Mucosa of descending colon (tissue), 3 donors: ENCODE data around the gene GTSF1L. TPM values are rescaled to one million over a fixed set of nuclear protein-coding genes. Genes with fewer than 3 reads are reported as not detected.

Source experiments
- ATAC-seq: fragments of 200-7000 bp; cut with Tn5 transposase; one replicate; pipeline ENCODE4 v1.9.1; 2020; ENCODE audit warnings: mild to moderate bottlenecking, moderate library complexity
- DNase-seq, 3 donors: peaks; one replicate each; pipeline ENCODE4 v3.0.0-alpha.2; 2020
- H3K36me3 ChIP-seq: fragments of 200-600 bp; one replicate; pipeline ENCODE4 v1.8.0; 2021; ENCODE audit warnings: low read depth, mild to moderate bottlenecking
- H3K4me1 ChIP-seq: fragments of 200-600 bp; one replicate; pipeline ENCODE4 v1.8.0; 2021; ENCODE audit warnings: low read depth, mild to moderate bottlenecking
- H3K4me3 ChIP-seq: fragments of 200-600 bp; one replicate; pipeline ENCODE4 v1.8.0; 2021; ENCODE audit warnings: mild to moderate bottlenecking
- H3K9me3 ChIP-seq: fragments of 200-600 bp; one replicate; pipeline ENCODE4 v1.8.0; 2021; ENCODE audit warnings: mild to moderate bottlenecking
- intact Hi-C, 2 donors: fragments of 100-400 bp; cut with DNase I in 1 of 2; cut with micrococcal nuclease in 1 of 2; formaldehyde crosslinking; loops; one replicate each; pipeline versions ENCODE4 v1.11.0 to v1.11.1; 2022; cut with DNase I, micrococcal nuclease
- total RNA-seq, 3 donors: library from RNA; stranded (reverse); fragmentation: NEBNext Ultra II Directional in 2 of 3; extraction: Animal tissue kit (Norgen Biotek cat#: 25700) in 2 of 3; gene quantifications; one replicate each; pipeline versions ENCODE4 v1.2.1 to v1.2.4, GENCODE V29; 2021 to 2023
- TF ChIP-seq, protein P1 (sequence below): fragments of 200-600 bp; IDR thresholded peaks from one replicate; pipeline ENCODE4 v1.8.0; 2022; ENCODE audit warnings: antibody characterized with exemption, mild to moderate bottlenecking
- donor health status: DM: no; HTN: no; CAD: no; lungs with moderate emphysema.
- donor health status: DM: no; HTN: no; CAD: no.
- donor health status: DM: no; HTN: yes; CAD: no.

GTSF1L gene
- total RNA-seq, 3 donors from 2014 or later, result not detected

GRCh38 chr20:43689165-43689564, 37.6 kb downstream of the GTSF1L start:
- intact Hi-C loops, result no loop called here
- Histone ChIP-seq H3K36me3 (no peaks in the 10 kb centered on the region), H3K4me3 (no peak overlapping the region), H3K9me3 (no peaks in the 10 kb centered on the region), H3K4me1 (no peaks in the 10 kb centered on the region)
- TF ChIP-seq, protein P1, sequence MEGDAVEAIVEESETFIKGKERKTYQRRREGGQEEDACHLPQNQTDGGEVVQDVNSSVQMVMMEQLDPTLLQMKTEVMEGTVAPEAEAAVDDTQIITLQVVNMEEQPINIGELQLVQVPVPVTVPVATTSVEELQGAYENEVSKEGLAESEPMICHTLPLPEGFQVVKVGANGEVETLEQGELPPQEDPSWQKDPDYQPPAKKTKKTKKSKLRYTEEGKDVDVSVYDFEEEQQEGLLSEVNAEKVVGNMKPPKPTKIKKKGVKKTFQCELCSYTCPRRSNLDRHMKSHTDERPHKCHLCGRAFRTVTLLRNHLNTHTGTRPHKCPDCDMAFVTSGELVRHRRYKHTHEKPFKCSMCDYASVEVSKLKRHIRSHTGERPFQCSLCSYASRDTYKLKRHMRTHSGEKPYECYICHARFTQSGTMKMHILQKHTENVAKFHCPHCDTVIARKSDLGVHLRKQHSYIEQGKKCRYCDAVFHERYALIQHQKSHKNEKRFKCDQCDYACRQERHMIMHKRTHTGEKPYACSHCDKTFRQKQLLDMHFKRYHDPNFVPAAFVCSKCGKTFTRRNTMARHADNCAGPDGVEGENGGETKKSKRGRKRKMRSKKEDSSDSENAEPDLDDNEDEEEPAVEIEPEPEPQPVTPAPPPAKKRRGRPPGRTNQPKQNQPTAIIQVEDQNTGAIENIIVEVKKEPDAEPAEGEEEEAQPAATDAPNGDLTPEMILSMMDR, result no peak
- DNase-seq (peak in 1 of 3 donors; percentile 1), ATAC-seq (no peak)

DNA sequence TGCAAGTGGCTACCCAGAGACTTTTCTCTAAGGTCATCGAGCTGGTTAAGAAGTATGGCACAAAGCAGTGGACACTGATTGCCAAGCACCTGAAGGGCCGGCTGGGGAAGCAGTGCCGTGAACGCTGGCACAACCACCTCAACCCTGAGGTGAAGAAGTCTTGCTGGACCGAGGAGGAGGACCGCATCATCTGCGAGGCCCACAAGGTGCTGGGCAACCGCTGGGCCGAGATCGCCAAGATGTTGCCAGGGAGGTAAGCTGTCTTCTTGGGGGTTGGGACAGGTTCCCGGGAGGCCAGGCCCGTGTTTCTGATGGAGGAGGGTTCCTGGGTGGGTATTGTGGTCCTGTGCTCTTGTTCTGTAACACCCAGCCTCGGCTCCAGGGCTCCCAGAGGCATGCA, 40.0 kb downstream of the GTSF1L start:
- Histone ChIP-seq H3K4me3 (no peak overlapping the region), H3K36me3 (no peaks in the 10 kb centered on the region), H3K9me3 (no peaks in the 10 kb centered on the region), H3K4me1 (no peaks in the 10 kb centered on the region)
- TF ChIP-seq, protein P1, result no peak
- ATAC-seq (no peak), DNase-seq (no peak)
- intact Hi-C loops, result no loop called here

DNA sequence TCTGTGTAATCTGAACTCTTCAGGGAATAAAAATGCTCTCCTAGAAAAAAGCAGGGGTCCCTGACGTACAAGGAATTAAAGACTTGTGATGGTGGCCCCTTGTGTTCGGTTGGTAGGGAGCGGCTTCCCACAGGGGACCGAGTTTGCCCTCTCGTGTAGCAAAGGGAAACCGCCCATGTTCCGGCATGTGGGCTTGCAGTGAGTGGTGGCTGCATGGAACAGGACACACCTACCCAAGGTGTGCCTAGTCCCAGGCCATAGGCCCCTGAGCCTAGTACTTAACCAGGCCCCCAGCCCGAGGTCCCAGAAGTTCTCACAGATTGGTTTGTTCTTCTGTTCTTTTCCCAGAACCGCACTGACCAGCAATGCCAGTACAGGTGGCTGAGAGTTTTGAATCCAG, 44.4 kb downstream of the GTSF1L start:
- intact Hi-C loops, result no loop called here
- TF ChIP-seq, protein P1, result no peak
- no peak overlapping the region for H3K4me3 ChIP-seq
- no peaks in the 10 kb centered on the region for H3K36me3 ChIP-seq
- DNase-seq (no peak), ATAC-seq (peak; percentile 36)
- no peaks in the 10 kb centered on the region for H3K9me3 ChIP-seq
- no peaks in the 10 kb centered on the region for H3K4me1 ChIP-seq

- intact Hi-C loops, result no loop called here
- TF ChIP-seq, protein P1, result no peak
- no peaks in the 10 kb centered on the region for H3K36me3 ChIP-seq
- ATAC-seq (peak; percentile 88), DNase-seq (peak in 2 of 3 donors; percentile 34 to 75)
- no peaks in the 10 kb centered on the region for H3K4me1 ChIP-seq
- H3K4me3 ChIP-seq, result no peak overlapping the region
- H3K9me3 ChIP-seq, result no peaks in the 10 kb centered on the region
Observed at GRCh38 chr20:43681991-43682410, 44.8 kb downstream of the GTSF1L start.

- DNase-seq, result no peak
- Histone ChIP-seq H3K36me3 (no peaks in the 10 kb centered on the region), H3K4me3 (no peak overlapping the region), H3K9me3 (no peaks in the 10 kb centered on the region), H3K4me1 (no peaks in the 10 kb centered on the region)
- TF ChIP-seq, protein P1, result no peak
- intact Hi-C loops, result no loop called here
- peak; percentile 43 for ATAC-seq
Observed at GRCh38 chr20:43681468-43681942, 45.3 kb downstream of the GTSF1L start.

GRCh38 chr20:43680981-43681380, 45.8 kb downstream of the GTSF1L start:
- H3K4me3 ChIP-seq, result no peak overlapping the region
- DNase-seq (no peak), ATAC-seq (no peak)
- no peaks in the 10 kb centered on the region for H3K9me3 ChIP-seq
- intact Hi-C loops, result no loop called here
- TF ChIP-seq, protein P1, result no peak
- H3K36me3 ChIP-seq, result no peaks in the 10 kb centered on the region
- no peaks in the 10 kb centered on the region for H3K4me1 ChIP-seq
